ENCODE measurements around the gene RHAG. TPM values are rescaled to one million over a fixed set of nuclear protein-coding genes. Genes with fewer than 3 reads are reported as not detected.
"Not testable (repeated sequence)": the region's sequence is repeated elsewhere in the genome, so short reads cannot be mapped to it uniquely, and the experiment has no call there.

Gene RHAG
- 1 to 10 TPM; 1.7 to 6.7 (median 1.8) TPM for polyA plus RNA-seq (ENCODE audit: insufficient read depth in 1 of 5, insufficient read length in 5 of 5, low replicate concordance in 1 of 5)
- long read RNA-seq, donor 1, result 0 reads
- long read RNA-seq, donor 2, result 0 reads
- long read RNA-seq, donor 3, result 0 reads
- long read RNA-seq, donor 4, result 0 reads
- long read RNA-seq, donor 5, partial matches to known transcripts, result 0 of 2 reads
- long read RNA-seq, donor 5, other reads (novel, unspliced or antisense), result 0 of 2 reads
- long read RNA-seq, donor 6, partial matches to known transcripts, result 0 of 1 reads
- long read RNA-seq, donor 6, other reads (novel, unspliced or antisense), result 0 of 1 reads
- long read RNA-seq, donor 7, partial matches to known transcripts, result 0 of 1 reads
- long read RNA-seq, donor 7, other reads (novel, unspliced or antisense), result 0 of 1 reads
- long read RNA-seq, donor 8, result 0 reads

DNA sequence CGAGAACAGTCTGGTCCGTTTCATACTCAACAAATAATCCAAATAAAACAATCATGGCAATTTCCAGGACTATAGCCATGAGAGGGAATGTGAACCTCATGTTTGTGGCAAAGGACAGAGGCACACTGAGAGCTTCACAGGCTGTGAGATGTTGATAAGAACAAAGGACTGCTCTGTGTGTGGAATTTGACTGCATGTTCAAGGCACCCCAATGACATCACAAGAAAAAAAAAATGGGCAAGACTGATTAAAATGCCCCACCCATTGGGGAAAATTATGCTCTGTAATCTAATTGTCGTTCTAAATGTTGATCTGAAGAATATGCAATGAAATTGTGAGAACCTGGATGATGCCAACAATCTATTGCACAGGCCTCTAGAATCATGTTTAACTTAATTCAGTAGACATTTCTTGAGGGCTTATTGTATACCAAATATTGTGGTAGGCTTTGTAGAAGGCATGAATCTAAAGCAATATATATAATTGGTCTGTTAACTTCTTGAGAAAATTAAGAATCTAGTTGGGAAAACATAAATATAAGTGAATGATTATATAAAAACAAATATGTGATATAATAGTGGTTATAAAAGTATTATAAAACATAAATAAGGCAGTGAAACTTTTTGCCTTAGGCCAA lies at the start of gene RHAG:
TSS of gene RHAG (minus strand) at position 127 of the 637 bp plus-strand sequence. CDS start at position 100, 27 bp downstream.
- no peak for DNase-seq

DNA sequence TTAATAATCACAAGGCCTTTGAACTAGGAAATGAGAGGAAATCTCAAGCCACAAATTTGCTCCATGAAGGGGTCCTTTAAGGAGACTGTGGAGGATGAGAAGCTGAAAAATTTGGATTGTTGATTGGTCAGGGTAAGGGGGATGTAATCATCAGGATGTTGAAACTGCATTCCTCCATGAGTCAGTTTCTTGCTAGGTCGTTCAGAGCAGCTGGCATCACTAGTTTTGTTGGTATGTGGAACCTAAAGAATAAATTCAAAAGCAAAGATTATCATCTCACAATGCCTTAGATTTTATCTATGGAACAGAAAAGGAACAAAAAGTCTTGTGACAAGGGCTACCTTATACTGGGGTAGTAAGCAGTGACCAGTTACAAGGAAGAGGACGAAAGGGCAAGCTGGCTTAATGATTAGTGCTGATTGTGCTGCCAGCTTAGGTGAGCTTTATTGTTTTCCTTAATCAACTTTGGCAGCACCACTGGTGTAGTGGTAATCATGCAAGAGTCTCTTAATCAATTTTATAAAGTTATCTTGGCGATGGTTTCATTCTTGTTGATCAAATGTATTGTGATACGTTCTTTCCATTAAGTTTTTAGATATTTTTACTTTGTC lies 40.1 kb upstream of the RHAG start:
- no peak for DNase-seq

DNA sequence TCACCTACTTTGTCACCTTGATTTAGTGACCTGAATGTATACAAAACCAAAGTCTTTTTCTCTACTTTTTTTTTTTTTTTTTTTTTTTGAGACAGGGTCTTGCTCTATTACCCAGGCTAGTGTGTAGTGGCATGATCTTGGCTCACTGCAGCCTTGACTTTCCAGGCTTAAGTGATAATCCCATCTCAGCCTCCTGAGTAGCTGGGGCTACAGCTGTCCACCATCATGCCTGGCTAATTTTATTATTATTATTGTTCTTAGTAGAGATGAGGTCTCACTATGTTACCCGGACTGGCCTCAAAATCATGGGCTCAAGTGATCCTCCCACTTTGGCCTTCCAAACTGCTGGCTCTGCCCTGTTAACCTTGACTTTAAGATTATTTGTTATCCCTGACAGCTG lies 39.2 kb upstream of the RHAG start:
- DNase-seq, result no peak

DNA sequence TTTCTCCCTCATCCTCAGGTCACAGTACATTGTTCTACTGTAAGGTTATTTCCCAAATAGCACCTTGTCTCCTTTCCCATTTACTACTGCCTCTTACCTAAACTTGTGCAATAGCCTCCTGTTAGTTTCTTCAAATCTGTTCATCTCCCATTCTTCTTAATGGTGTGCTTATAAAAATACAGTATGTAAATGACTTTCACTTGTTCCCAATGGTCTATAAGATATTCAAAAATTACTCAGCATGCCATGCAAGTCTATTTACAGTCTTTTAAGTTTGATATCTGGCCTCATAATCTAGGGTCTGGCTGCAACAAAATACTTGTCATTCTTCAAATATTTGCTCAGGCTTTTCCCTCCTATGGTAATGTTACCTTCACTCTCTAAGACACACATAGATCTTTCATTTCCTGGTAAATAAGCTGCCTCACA lies 31.5 kb upstream of the RHAG start:
- no peak for DNase-seq

DNA sequence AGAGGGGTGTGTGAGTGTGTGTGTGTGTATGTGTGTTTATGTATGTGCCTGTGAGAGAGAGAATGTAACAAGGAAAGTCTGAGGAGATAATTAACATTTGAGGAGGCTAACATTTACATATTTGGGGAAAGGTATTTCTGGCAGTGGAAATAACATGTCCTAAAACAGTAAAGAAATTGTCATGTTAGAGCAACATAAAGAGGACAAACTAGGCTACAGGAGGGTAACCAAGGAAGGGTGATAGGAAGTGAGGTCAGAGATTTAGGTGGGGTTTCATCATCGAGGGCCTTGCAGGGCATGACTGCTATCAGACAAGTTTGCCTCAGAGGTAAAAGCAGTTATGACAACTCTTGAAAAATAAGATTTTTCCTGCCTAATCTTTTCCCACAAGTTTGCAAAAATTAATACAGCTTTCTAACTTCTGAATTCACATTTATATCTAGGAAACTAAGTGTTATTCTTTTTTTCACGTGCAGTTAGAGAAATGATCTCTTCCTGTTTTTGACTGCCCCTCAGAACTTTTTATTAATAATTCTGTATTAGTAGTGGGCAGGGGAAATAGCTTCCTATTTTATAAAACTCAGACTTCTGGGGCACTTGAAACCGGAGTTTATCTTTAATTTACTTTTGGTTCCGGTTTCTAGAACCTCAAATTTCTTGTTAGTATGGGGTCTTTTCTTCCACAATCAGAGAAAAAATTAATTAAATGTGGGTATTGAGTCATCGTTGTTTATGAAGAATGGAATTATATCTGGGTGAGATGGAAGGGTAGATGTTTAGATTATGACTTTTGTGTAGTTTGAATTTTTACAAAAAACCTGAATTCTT lies 30.5 kb upstream of the RHAG start:
- DNase-seq, result no peak

DNA sequence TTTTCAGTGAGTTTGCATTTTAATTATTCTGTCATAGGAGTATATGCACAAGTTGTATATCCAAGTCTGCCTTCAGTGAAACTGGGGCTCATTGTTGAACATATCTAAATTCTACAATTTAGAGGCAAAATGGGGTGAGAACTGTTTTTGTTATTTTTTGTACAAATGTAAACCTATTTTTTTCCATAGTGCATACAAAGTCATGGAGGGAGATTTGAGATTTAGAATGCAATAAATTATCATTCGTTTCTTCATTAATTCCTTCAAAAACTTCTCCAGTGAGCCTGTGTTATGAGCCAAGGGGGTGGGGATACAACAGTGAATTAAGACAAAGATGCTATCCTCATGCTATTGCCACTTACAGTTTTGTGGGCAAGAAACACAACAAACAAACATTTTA lies 29.8 kb upstream of the RHAG start:
- DNase-seq, result no peak

DNA sequence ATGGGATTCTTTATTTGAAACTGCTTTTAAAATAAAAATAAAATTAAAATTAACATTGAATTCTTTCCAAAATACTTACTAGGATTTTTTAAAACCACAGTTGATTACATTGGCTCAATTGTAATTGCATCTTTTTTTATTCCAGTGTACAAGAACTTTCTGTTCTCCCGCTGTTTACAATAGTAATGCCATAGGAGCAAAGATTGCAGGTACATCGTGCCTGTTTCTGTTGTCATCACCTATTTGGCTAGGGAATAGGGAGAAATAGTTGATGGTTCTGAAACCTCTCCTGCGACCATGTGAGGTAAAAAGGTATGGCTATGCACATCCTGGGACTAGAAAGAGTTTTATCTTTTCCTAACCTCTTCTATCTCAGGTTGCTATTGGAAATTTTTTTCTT lies 28.2 kb upstream of the RHAG start:
- no peak for DNase-seq

DNA sequence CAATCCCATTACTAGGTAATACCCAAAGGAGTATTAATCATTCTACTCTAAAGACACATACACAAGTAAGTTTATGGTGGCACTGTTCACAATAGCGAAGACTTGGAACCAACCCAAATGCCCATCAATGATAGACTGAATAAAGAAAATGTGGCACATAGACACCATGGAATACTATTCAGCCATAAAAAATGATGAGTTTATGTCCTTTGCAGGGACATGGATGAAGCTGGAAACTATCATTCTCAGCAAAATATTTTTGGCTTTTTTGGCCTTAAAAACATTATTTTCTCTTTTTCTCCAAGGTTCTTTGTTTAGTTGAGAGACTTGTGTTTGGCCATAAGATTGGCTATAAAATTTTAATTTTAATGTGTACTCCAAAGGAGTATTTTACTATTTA lies 27.4 kb upstream of the RHAG start:
- not testable (repeated sequence) for DNase-seq

DNA sequence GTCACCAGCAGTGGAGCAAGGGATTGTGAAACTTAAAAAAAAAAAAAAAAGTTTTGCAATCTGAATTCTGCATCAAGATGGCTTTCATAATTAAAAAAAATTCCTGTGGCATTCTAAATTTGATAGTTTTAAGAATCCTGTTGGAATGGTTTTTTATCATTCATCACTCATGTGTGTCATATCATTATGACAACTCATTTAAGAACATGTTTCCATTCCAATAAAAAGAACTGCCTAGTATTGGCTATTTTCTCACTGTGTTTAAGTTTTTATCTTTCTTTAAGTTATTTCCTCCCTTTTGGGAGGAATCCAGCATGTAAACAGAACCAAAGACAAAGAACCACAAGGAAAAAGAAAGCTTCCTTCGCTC lies 26.2 kb upstream of the RHAG start:
- peak; percentile 62 to 67 for DNase-seq

DNA sequence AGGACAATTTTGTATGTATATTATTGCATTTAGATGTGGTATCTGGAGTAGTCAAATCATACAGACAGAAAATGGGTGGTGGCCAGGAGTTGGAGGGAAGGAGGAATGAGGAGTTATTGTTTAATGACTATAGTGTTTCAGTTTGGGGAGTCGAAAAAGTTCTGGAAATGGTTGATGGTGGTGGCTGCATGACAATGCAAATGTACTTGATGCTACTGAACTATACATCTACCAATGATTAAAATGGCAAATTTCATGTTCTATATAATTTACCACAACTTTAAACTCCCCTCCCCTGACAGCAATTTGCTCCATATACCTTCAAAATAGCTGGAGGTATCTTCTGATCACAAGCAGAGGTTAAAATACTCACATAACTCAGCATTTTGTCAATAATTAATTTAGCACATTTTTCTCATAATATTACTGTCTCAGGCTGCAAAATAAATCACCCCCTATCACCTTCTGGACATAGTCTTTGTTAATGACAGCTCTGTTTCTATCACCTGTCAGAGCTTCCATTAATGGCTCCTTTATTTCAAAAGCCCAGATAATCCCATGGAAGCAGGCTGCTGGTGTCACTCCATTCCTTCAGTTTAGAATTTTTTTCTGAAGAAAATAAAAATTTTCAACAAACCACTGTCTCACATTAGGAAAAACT lies 25.7 kb upstream of the RHAG start:
- DNase-seq, result no peak

DNA sequence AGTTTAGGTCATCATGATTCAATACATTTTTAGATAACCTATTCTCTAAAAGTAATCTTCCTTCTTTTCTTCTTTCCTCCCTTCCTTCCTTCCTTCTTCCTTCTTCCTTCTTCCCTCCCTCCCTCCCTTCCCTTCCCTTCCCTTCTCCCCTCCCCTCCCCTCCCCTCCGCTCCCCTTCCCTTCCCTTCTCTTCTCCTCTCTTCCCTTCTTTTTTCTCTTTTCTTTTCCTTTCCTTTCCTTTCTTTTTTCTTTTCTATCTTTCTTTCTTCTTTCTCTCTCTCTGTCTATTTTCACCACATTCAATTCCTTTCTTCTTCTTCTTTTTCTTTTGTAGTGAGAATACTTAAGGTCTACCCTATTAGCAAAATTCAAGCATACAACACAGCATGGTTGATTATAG lies 17.3 kb upstream of the RHAG start:
- no peak for DNase-seq

DNA sequence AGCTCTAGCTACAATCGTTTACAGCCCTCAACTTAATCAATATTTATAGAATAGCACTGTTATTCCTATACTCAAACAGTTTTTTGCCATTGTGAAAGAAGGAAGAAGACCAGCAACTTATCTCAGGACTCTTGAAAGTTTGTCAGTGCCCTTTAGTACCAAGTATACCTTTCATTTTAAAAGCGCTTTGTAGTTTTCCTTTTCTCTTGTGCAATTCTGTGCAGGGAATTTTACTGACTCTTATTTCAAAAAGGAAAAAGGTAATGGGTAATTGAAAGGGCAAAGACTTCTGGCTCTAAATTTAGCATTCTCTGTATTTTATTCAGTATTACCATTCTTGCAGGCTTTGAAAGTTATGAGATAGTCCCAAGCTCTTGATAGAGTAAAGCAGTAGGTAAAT lies 16.8 kb upstream of the RHAG start:
- DNase-seq, result no peak

DNA sequence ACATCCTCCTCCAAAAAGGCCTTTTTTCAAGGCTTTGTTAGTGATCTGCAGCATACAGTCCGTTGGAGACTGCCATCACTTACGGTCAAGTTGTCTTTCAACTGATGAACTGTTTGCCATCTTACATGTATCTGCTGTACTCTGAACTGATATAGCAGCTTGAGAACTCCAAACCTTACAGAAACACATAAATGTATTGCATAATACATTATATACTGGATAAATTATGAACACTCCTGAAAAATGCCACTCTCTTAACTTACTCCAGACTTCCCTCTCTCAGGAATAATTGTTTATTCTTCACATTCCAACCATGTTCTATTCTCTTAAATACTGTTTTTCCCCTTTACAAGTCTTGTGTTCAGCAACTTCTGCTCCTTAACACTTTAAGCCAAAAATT lies 14.6 kb upstream of the RHAG start:
- no peak for DNase-seq

DNA sequence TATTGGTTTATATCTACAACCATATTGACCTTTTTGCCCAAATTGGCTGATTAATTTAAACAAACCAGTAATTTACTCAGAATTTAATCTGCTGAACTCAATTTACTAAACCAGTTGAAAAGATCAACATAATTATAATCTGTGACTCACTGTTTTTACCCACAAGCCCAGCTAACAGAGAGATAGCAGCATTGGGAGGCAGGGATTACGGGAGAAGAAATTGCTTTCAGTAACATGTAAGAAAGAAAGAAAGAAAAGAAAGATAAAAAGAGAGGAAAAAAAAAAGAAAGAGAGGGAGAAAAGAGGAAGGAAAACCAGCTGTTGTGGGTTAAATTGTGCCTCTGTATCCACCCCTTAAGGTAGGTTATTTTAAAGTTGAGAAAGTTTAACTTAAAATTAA lies 13.3 kb upstream of the RHAG start:
- no peak for DNase-seq

DNA sequence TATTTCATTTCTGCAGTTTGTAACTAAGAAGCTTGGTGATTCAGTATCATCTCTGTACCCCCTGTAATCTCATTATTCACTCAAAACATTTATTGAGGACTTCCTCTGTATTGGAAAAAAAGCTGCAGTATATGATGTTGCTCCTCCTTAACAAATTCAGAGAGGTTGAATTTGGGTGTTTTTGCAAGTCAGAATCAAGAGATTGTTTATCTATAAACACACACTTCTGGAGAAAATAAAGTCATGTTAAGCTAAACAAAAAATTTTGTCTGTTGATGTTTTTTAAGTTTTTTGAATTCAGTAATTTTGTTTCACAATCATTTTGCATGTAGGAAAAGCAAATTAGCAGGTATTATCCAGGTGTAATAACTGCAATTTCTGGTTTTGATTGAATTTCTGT lies 11.4 kb upstream of the RHAG start:
- DNase-seq, result no peak

DNA sequence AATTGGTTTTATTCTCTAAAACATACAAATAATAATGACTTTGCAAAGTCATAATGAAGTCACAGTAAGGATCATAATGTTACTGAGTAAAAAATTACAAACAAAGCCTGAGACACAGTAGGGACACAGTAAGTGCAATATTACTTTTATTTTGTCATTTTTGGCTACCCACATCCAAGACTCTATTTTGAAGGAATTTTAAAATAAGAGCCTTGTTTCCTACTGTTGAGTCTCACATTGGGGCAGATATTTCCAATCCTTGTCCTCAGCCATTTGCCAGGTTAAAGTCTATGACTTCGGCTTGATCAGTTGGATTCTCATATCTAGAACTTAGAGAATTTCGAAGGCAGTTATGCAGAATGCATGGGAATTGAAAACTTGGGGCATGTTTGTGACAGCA lies 10.8 kb upstream of the RHAG start:
- no peak for DNase-seq

DNA sequence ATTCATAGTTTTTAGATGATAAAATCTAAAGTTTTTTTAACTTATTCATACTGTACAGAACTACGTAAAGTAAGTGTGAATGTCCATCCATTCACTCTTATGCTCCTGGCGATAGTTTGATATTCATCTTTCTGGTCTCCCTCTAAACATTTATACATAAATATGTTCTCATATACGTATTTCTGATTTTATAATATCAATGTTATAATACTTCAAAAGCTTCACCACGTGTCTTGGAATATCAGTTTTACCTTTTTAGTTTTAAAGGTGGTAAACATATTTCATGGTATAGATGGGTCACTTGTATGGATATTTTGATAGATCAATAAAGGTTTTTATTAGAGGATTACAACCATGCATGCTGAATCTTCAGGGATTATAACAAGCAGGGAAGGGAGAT lies 10.3 kb upstream of the RHAG start:
- DNase-seq, result no peak

DNA sequence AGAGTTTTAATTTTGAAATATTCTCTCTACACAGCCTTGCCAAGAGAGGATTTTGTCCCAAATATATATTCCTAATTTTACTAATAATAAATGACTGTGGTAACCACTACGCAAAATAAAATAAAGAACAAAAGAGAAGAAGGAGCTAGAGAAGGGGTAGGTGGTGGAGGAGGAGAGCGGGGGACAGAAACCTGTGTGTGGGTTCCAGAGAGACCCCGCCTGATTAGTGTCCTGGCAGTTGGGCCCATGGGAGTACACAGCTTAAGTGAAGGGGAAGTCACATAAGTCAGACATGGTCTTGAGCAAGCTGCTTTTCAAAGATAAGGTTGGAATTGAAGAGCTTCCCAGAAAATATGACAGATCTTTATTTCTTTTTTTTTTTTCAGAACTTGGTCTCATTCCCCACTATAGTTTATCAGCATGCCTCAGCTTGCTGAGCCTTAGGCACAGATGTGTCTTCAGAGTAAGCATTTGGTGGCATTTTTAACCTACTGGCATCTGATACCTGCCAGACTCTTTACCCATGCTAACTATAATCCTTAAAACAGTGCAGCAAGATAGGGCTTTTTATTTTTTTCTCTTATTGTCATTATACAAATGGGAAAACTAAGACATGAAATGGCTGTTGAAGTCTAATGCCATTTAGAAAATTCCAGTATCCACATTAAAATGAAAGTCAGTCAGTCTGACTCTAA lies 9.6 kb upstream of the RHAG start:
- no peak for DNase-seq

DNA sequence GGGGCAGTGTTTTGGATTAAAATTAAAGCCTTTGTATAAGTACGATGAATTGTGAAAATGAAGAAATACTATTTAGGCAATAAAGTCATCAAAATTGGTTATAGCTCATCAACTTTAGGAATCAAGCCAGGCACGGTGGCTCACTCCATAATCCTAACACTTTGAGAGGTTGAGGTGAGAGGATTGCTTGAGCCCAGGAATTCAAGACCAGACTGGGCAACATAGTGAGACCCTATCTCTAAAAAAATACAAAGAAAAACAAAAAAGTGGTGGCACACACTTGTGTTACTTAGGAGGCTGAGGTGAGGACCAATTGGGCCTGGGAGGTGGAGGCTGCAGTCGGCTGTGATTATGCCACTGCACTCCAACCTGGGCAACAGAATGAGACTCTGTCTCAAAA lies 8.5 kb upstream of the RHAG start:
- no peak for DNase-seq

DNA sequence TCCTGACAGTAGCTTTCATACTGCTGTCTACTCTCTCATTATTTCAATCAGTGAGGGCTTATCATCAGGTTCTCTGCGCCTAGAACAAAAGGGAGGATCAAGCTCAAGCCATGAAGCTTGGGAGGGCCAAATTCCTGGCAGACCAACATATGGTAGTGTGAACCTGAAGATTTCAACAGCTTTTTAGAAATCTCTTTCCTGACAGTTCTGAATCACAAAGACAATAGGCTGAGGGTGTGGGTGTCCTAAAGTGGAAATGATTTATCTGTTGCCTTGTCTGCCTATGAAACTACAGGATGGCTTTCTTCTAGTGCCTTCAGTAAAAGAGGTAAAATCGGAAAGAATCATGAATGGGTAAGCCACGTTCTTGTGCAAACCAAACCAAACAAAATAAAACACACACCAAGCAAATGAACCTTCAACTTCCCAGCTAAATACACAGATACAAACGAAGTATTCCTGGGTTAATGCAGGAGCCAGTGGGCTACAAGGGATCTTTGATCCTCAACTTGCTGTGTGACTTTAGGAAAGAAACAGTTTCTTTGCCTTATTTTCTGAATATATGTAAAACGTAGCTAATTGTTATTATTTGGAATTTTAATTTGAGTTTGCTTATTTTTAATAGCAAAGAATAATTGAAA lies 2.7 kb upstream of the RHAG start:
- no peak for DNase-seq

DNA sequence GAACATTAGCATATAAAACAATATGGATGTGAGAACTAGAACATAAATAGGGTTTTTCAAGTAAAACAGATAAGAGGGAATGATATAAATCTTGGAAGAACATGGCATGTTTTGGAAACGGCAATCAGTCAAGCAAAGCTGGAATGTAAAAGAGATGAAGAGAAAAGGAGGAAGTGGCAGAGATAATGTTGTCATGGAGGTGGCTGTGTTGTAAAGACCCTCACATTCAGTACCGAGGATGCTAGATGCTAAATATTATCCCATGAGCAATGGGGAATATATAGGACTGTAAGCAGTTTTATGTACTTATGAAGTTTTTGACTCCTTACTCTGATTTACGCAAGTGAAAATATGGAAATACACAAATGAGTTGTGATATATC lies 702 bp upstream of the RHAG start:
- DNase-seq, result no peak
